HEK293 (cell line): ENCODE results near the gene TSPAN9.

Experiments used
- FEZF1 ChIP-seq: fragments of 450-650 bp; formaldehyde crosslinking; IDR thresholded peaks from 2 replicates; pipeline ENCODE4 v1.5.1; 2016; ENCODE audit warnings: missing biosample characterization, missing genetic modification characterization
- ZNF223 ChIP-seq: fragments of 450-650 bp; formaldehyde crosslinking; IDR thresholded peaks from 2 replicates; pipeline ENCODE4 v1.5.1; 2016; ENCODE audit warnings: missing biosample characterization, missing genetic modification characterization
- TF ChIP-seq, protein P1 (sequence below): fragments of 450-650 bp; formaldehyde crosslinking; IDR thresholded peaks from 2 replicates; pipeline ENCODE4 v1.5.1; 2016; ENCODE audit warnings: missing biosample characterization, missing genetic modification characterization
- TF ChIP-seq, protein P2 (sequence below): fragments of 450-650 bp; formaldehyde crosslinking; IDR thresholded peaks from 2 replicates; pipeline ENCODE4 v1.5.1; 2016; ENCODE audit warnings: missing biosample characterization, missing genetic modification characterization

DNA sequence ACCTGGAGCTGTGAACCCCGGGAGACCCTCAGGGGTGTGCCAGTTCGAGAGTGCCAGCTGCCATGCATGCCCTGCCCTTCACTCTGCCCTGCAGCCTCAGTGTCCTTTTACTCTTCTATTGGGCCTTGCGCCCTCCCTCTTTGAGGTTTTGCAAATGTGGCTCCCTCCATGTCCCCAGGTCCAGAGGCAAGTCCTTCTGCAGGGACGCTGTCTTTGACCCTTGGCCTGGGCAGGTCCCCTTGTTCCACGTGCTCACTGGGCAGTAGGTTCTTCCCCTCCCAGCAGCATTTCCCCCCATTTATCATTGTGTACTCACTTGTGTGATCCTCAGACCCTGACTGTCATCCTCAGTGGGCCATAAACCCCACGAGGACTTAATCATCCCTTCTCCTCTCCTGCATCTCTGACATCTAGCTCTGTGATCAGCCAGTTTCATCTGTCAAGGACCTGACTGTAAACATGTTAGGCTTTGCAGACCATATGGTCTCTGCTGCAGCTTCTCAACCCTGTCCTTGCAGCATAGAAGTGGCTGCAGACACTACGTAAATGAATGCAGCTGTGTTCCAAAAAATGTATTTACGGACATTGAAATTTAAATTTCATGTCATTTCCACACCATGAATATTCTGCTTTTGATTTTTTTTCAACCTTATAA, 36.6 kb downstream of the TSPAN9 start:
- TF ChIP-seq ZNF223 (tag by site-specific recombination) (no peak), FEZF1 (tag by site-specific recombination) (no peak)
- TF ChIP-seq, protein P1, sequence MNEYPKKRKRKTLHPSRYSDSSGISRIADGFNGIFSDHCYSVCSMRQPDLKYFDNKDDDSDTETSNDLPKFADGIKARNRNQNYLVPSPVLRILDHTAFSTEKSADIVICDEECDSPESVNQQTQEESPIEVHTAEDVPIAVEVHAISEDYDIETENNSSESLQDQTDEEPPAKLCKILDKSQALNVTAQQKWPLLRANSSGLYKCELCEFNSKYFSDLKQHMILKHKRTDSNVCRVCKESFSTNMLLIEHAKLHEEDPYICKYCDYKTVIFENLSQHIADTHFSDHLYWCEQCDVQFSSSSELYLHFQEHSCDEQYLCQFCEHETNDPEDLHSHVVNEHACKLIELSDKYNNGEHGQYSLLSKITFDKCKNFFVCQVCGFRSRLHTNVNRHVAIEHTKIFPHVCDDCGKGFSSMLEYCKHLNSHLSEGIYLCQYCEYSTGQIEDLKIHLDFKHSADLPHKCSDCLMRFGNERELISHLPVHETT (tag by site-specific recombination), result no peak
- TF ChIP-seq, protein P2, sequence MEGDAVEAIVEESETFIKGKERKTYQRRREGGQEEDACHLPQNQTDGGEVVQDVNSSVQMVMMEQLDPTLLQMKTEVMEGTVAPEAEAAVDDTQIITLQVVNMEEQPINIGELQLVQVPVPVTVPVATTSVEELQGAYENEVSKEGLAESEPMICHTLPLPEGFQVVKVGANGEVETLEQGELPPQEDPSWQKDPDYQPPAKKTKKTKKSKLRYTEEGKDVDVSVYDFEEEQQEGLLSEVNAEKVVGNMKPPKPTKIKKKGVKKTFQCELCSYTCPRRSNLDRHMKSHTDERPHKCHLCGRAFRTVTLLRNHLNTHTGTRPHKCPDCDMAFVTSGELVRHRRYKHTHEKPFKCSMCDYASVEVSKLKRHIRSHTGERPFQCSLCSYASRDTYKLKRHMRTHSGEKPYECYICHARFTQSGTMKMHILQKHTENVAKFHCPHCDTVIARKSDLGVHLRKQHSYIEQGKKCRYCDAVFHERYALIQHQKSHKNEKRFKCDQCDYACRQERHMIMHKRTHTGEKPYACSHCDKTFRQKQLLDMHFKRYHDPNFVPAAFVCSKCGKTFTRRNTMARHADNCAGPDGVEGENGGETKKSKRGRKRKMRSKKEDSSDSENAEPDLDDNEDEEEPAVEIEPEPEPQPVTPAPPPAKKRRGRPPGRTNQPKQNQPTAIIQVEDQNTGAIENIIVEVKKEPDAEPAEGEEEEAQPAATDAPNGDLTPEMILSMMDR (tag by site-specific recombination), result no peak
